Measurements from ENCODE around the gene EDN1. TPM values are rescaled to one million over a fixed set of nuclear protein-coding genes. Genes with fewer than 3 reads are reported as not detected.

The EDN1 gene
- polyA plus RNA-seq, 3 donors = 0.11 to 0.71 TPM; not detected in 1

DNA sequence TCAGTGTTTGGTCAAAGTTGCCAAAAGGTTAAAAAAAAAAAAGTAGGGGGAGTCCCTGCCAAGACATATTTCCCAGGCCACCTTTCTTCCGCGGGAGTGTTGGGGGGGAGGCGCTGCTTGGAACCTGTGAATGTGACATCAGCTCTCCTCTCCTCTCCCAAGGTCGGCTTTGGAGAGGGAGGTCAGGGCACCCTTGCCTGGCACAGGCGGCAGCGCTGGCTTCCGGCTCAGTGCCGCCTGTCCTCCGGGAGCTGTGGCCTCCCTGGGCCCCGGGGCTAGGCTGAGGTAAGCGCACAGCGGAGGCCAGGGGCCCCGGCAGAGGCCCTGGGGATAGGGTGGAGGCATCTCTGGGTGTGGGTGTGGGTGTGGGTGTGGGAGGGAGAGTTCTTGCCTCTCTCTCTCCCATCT, 1.9 kb upstream of the EDN1 start:
- TF ChIP-seq, protein P1, sequence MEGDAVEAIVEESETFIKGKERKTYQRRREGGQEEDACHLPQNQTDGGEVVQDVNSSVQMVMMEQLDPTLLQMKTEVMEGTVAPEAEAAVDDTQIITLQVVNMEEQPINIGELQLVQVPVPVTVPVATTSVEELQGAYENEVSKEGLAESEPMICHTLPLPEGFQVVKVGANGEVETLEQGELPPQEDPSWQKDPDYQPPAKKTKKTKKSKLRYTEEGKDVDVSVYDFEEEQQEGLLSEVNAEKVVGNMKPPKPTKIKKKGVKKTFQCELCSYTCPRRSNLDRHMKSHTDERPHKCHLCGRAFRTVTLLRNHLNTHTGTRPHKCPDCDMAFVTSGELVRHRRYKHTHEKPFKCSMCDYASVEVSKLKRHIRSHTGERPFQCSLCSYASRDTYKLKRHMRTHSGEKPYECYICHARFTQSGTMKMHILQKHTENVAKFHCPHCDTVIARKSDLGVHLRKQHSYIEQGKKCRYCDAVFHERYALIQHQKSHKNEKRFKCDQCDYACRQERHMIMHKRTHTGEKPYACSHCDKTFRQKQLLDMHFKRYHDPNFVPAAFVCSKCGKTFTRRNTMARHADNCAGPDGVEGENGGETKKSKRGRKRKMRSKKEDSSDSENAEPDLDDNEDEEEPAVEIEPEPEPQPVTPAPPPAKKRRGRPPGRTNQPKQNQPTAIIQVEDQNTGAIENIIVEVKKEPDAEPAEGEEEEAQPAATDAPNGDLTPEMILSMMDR (IDR thresholded peaks at IDR 0.05) = no peak
- Histone ChIP-seq H3K9me3 (replicated peaks in 1 of 2; ENCODE audit: control insufficient read depth in 1 of 2, insufficient read depth in 1 of 2, low read length in 2 of 2) (no peaks in the 10 kb centered on the region), H4K20me1 (ENCODE audit: insufficient read depth, low read length) (no peaks in the 10 kb centered on the region), H3K4me3 (replicated peaks in 1 of 3; ENCODE audit: low read depth in 2 of 3, low read length in 3 of 3) (no peak overlapping the region), H3K4me2 (replicated peaks; ENCODE audit: extremely low read depth, low read length, poor library complexity, severe bottlenecking) (no peak overlapping the region), H3K36me3 (replicated peaks in 1 of 2; ENCODE audit: control insufficient read depth in 1 of 2, insufficient read depth in 2 of 2, low read length in 2 of 2) (no peaks in the 10 kb centered on the region), H3K79me2 (ENCODE audit: insufficient read depth, low read length) (no peaks in the 10 kb centered on the region), H3K27ac (ENCODE audit: low read depth in 1 of 2, low read length in 2 of 2) (no peak overlapping the region), H3K9ac (ENCODE audit: insufficient read depth, low read length, poor library complexity, severe bottlenecking) (no peak overlapping the region), H2AFZ (ENCODE audit: insufficient read depth, low read depth, low read length, poor library complexity, severe bottlenecking) (no peak overlapping the region), H3K27me3 (ENCODE audit: control insufficient read depth in 2 of 2, insufficient read depth in 2 of 2, low read length in 2 of 2) (peaks cover 24 to 32% of the 10 kb centered on the region in 2 donors), H3K4me1 (ENCODE audit: control insufficient read depth in 1 of 2, insufficient read depth in 2 of 2, low read length in 2 of 2) (peaks cover 32 to 38% of the 10 kb centered on the region in 2 donors)
- Mint-ChIP-seq H3K27ac (peak overlapping the region in 1 of 7 donors; percentile 20), H3K27me3 (ENCODE audit: low read depth in 3 of 3) (peaks cover 30 to 38% (median 36%) of the 10 kb centered on the region in 3 donors), H3K9me3 (peaks cover 0 to 2% (median 0%) of the 10 kb centered on the region in 7 donors), H3K4me1 (peaks cover 57% of the 10 kb centered on the region), H3K36me3 (peaks cover 0 to 4% of the 10 kb centered on the region in 2 donors), H3K4me3 (no peak overlapping the region)
- intact Hi-C loops (cut with micrococcal nuclease) = loop anchor here (5.0 kb wide), 2 partner anchors 46 to 631 kb away; no protein-coding TSS in a partner anchor
- no peak for DNase-seq
- WGBS (ENCODE audit: insufficient coverage) = 100% methylated on average over 1 of the region's 13 CpGs

DNA sequence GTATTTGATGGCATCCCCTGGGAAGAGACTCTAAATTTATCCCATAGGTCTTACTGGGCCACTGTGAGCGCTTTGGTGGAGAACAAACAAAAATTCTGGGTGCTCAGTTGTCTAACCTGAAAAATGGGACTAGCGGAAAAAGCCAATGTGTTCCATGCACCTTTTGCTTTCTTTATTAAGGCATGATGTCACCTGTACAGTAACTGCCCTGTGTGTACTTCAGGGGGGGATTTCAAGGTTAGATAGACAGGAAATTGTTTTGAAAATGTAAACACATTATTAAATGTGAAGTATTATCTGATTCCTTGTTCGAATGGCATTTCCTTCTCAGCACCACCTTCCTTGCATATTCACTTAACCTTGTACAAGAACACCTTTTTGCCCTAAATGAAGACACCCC, 1.2 kb upstream of the EDN1 start:
- no peak overlapping the region for H3K9ac ChIP-seq (ENCODE audit: insufficient read depth, low read length, poor library complexity, severe bottlenecking)
- 95% methylated on average over 2 of the region's 3 CpGs for WGBS (ENCODE audit: insufficient coverage)
- no peak overlapping the region for H3K4me2 ChIP-seq (replicated peaks; ENCODE audit: extremely low read depth, low read length, poor library complexity, severe bottlenecking)

More for the DNA sequence above, 1.2 kb upstream of the EDN1 start:
- peaks cover 24 to 32% of the 10 kb centered on the region in 2 donors for H3K27me3 ChIP-seq (ENCODE audit: control insufficient read depth in 2 of 2, insufficient read depth in 2 of 2, low read length in 2 of 2)
- H2AFZ ChIP-seq (ENCODE audit: insufficient read depth, low read depth, low read length, poor library complexity, severe bottlenecking) = no peak overlapping the region
- no peaks in the 10 kb centered on the region for H4K20me1 ChIP-seq (ENCODE audit: insufficient read depth, low read length)
- TF ChIP-seq, protein P1 (IDR thresholded peaks at IDR 0.05) = no peak
- no peak for DNase-seq
- Mint-ChIP-seq H3K27ac (peak overlapping the region in 1 of 7 donors; percentile 89), H3K36me3 (peaks cover 0 to 4% of the 10 kb centered on the region in 2 donors), H3K27me3 (ENCODE audit: low read depth in 3 of 3) (peaks cover 30 to 40% (median 40%) of the 10 kb centered on the region in 3 donors), H3K9me3 (peaks cover 0 to 2% (median 0%) of the 10 kb centered on the region in 7 donors), H3K4me3 (peak overlapping the region in 1 of 2 donors; percentile 98), H3K4me1 (peaks cover 57% of the 10 kb centered on the region)
- intact Hi-C loops (cut with micrococcal nuclease) = loop anchor here (5.0 kb wide), 2 partner anchors 47 to 632 kb away; no protein-coding TSS in a partner anchor
- H3K4me1 ChIP-seq (ENCODE audit: control insufficient read depth in 1 of 2, insufficient read depth in 2 of 2, low read length in 2 of 2) = peaks cover 32 to 38% of the 10 kb centered on the region in 2 donors
- H3K36me3 ChIP-seq (replicated peaks in 1 of 2; ENCODE audit: control insufficient read depth in 1 of 2, insufficient read depth in 2 of 2, low read length in 2 of 2) = no peaks in the 10 kb centered on the region
- no peaks in the 10 kb centered on the region for H3K9me3 ChIP-seq (replicated peaks in 1 of 2; ENCODE audit: control insufficient read depth in 1 of 2, insufficient read depth in 1 of 2, low read length in 2 of 2)
- H3K79me2 ChIP-seq (ENCODE audit: insufficient read depth, low read length) = no peaks in the 10 kb centered on the region
- no peak overlapping the region for H3K27ac ChIP-seq (ENCODE audit: low read depth in 1 of 2, low read length in 2 of 2)
- H3K4me3 ChIP-seq (replicated peaks in 1 of 3; ENCODE audit: low read depth in 2 of 3, low read length in 3 of 3) = no peak overlapping the region

All from CD14-positive monocyte (primary cell).